Frontal cortex (tissue), 4 donors: ENCODE results near the gene TGFBR3L. TPM values are rescaled to one million over a fixed set of nuclear protein-coding genes. Genes with fewer than 3 reads are reported as not detected.

ENCODE experiments used
- DNase-seq, 2 donors: peaks; one replicate each; pipeline ENCODE4 v3.0.0; 2012; ENCODE audit warnings: low spot score in 2 of 2
- FAIRE-seq: peaks from 2 replicates; lab custom pipeline; 2012; peaks lifted over from hg19 to GRCh38; lab: Jason Lieb, UNC
- total RNA-seq: library from RNA; depleted of rRNA; stranded (reverse); fragments of >200 nt; gene quantifications from one replicate; pipeline ENCODE4 v1.2.3, GENCODE V29; 2014
- donor health status: control.
- donor health status: control.
- donor health status: control.

Gene TGFBR3L
- total RNA-seq, 1 donor from 2014 or later: not detected

DNA sequence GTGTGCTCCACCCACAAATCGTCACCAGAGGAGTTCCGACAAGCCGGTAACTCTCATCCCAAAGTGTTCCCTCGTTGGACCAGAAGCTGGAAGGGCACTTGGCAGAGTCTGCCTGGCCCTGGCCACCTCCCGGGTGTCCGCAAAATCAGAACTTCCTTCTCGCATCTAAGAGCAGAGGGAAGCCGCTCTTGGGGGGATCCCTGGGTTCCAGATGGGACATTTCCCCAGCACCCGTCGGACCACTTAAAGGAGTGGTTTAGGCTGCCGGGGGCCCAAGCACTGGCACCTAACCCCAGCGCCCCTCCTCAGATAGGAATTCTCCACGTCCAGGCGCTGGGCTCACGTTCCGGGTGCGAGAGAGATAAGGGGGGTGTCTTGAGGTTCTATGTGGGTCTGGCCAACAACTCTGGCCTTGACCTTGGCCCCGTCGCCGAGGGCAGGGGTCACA is 11.8 kb upstream of the TGFBR3L start:
- DNase-seq: no peak
- no peak for FAIRE-seq

DNA sequence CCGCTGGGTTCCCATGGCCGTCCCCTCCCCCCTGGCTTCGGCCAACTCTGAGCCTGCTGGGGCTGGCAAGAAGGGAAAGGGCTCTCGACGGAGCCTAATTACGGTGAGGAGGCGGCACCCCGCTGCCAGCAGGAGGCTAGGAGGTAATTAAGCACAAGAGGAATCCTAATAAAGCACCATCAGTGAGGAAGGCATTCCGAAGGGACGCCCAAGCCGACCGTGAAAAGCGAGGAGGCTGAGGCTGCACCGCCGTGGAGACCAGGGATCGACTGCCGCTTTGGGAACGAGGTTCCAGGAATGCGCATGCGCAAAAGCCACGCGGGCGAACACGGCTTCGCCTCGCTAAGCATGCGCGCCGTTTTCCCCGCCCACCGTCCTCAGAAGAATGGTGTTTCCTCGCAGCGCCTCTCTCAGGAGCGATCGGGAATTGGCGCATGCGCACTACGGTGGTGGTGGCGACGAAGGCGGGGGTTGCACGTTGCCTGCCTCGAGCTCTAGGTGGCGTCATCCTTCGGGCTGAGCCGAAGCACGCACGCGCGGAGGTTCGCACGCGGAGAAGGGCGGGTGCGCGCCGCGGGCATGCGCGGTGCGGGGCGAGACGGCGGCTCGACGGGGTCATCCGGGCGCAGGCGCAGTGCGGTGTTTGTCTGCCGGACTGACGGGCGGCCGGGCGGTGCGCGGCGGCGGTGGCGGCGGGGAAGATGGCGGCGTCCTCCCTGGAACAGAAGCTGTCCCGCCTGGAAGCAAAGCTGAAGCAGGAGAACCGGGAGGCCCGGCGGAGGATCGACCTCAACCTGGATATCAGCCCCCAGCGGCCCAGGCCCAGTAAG is 11.2 kb upstream of the TGFBR3L start, which contains the start of gene MAP2K7:
TSS of gene MAP2K7 (plus strand) at position 634 of the 830 bp plus-strand sequence. CDS start at position 702, 68 bp downstream.
- DNase-seq: peak; percentile 100
- peak; percentile 81 for FAIRE-seq

DNA sequence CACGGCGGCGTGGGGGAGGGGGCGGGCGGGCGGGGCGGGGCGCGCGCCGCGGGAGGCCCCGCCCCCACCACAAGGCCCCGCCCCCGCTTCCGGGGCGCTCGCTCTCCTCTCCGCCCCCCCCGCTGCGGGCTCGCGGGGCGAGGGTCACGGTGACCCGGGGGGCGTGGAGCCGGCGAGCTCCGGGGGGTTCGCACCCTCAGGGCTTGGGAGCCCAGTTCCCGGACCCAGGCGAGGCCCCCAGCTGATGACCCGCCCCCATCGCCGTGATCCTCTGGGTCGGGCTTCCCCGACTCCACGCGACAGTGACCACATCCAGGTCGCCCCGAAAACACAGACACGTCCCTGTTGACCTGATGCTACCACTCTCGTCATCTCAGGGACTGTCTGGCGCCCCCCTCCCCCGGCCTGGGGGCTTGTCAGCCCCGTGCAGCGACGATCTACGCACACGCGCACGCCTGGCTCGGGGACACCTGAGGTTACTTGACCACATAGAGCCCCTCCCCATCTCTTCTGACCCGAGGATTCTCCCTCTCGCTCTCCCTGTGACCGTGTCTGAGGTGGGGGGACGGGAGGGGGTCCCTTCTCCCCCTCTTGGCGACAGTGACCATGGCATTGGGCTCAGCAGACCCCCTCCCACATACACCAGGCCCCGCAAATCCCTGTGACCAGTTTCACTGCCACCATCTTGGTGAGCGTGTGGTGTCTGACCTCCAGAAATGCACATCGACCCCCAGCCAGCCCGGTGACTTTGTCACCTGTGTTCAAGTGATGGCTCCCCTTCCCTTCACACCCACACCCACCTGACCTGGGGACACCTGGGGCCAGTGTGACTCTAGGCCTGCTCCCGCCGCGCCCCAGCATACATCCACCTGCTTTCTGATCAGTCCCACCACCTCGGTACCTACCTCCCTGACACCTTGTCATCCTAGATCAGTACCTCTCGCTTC is 10.3 kb upstream of the TGFBR3L start:
- DNase-seq: peak; percentile 87 to 91
- no peak for FAIRE-seq

DNA sequence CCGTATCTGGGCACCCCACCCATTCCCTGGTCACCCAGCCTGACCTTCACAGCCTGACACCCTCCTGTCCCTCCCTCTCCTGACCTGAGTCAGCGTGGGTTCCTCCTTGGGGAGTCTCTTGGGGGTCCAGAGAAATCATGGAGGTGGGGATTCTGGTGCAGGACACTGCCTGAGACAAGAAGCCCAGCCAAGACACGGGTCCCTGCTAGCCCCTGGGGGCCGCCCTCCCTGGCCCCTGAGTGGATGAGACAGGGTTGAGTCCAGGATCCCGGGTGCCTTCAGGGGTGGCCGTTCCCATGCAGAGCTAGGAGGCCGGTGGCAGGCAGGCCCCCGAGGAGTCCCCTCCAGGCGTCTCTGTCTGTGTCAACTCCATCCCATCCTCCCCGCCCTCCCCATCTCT is 9.4 kb upstream of the TGFBR3L start:
- FAIRE-seq: no peak
- no peak for DNase-seq

- DNase-seq (no peak), FAIRE-seq (no peak)
These were observed 8.8 kb upstream of the TGFBR3L start for GRCh38 chr19:7905859-7906258.

- FAIRE-seq (no peak), DNase-seq (no peak)
These were observed 7.5 kb upstream of the TGFBR3L start for GRCh38 chr19:7907122-7907521.

GRCh38 chr19:7907544-7907943 is 7.1 kb upstream of the TGFBR3L start:
- no peak for DNase-seq
- no peak for FAIRE-seq

DNA sequence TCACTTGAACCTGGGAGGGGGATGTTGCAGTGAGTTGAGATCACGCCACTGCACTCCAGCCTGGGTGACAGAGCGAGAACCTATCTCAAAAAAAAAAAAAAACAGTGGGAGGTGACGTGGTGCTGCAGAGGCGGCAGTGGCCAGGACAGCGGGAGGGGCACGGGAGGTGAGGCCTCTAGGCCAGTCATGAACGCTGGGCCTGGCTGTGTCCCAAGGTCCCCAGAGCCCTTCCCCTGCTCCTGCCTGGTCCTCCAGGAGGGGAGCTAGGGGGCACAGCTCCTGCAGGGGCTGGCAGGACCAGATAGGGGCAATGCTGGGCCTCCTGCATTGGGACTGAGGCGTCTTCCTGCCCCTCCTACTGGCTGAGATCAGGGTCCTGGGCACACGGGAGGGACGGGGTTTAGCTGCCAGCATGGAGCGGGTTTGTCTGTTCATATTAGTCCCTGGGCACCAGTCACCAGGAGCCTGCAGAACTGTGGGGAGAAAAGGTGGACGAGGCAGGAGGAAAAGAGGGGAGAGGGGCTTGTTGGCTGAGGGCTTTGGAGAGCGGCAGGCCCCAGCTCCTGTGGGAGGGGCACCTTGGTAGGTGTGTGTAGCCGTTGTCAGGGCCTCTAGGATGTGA is 6.4 kb upstream of the TGFBR3L start:
- DNase-seq: no peak
- FAIRE-seq: no peak

DNA sequence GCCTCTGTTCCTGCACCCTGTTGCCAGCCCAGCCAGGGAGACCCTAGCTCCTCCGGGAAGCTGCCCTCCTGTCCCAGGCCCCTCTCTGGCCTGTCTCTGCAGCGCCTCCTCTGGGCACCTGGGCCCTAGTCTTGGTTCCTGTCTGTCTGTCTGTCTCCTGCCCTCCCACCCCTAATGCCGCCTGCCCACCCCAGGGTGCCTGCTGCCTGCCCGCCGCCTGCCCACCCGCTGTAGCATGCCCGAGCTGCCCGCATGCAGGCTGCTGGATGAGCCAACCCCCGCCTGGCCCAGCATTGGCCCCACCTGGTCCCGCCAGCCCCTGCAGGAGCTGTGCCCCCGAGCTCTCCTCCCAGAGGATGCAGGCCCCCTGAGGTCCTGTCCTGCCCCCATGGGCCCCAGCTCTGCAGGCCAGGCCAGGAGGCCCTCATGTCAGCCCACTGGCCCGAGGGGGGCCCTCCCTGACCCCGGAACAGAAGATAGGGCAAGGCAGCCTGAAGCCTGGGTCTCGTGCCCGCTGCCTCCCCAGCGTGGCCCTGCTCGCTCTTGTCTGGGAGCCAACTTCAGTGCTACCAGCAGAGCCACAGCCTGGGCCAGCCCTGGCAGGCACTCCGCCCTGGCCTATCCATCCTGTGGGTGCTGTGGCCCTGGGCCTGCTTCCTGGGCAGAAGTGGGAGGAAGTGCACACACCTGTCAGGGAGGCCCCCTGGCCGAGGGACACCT is 5.7 kb upstream of the TGFBR3L start:
- DNase-seq: no peak
- no peak for FAIRE-seq

DNA sequence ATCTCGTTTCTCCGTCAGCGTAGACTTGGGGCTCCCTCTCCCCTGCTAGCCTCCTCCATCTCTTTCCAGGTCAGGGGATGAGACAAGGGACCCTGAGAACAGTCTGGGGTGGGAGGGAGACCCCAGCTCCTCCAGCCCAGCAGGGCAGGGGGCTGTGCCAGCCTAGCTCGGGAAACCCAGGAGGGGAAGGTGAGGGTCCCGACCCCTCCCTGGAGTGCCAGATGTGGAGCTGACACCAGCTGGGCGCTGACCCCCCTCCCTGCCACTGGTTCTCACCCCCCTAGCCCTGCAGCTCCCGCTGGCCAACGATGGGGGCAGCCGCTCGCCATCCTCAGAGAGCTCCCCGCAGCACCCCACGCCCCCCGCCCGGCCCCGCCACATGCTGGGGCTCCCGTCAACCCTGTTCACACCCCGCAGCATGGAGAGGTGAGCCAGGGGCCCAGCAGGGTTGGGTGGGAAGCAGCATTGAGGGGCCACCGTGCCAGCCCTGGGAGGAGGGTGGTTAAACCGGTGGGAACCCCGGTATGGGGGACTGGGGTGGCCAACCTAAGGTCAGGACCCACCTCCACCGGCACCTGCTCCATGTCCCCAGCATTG is 5.1 kb upstream of the TGFBR3L start:
- FAIRE-seq (no peak), DNase-seq (no peak)

DNA sequence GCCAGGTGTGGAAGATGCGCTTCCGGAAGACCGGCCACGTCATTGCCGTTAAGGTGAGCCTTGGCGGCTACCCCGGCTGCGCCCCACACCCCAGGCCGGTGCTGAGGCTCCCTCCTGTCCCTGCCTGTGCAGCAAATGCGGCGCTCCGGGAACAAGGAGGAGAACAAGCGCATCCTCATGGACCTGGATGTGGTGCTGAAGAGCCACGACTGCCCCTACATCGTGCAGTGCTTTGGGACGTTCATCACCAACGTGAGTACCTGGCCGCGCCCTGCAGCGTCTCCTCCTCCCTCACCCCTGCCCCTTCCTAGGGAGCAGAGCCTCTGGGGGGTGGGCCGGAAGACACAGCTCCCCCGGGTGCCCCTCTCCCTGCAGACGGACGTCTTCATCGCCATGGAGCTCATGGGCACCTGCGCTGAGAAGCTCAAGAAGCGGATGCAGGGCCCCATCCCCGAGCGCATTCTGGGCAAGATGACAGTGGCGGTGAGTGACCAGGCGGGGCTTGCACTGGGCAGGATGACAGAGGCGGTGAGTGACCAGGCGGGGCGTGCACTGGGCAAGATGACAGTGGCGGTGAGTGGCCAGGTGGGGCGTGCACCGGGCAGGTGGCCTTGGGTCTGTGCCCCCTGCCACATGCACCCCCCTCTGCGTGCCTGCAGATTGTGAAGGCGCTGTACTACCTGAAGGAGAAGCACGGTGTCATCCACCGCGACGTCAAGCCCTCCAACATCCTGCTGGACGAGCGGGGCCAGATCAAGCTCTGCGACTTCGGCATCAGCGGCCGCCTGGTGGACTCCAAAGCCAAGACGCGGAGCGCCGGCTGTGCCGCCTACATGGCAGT is 4.1 kb upstream of the TGFBR3L start:
- FAIRE-seq (no peak), DNase-seq (no peak)

- no peak for DNase-seq
- FAIRE-seq: no peak
These were observed 3.0 kb upstream of the TGFBR3L start for GRCh38 chr19:7911508-7912143.

- FAIRE-seq: no peak
- no peak for DNase-seq
These were observed 2.4 kb upstream of the TGFBR3L start for GRCh38 chr19:7912144-7912696.

DNA sequence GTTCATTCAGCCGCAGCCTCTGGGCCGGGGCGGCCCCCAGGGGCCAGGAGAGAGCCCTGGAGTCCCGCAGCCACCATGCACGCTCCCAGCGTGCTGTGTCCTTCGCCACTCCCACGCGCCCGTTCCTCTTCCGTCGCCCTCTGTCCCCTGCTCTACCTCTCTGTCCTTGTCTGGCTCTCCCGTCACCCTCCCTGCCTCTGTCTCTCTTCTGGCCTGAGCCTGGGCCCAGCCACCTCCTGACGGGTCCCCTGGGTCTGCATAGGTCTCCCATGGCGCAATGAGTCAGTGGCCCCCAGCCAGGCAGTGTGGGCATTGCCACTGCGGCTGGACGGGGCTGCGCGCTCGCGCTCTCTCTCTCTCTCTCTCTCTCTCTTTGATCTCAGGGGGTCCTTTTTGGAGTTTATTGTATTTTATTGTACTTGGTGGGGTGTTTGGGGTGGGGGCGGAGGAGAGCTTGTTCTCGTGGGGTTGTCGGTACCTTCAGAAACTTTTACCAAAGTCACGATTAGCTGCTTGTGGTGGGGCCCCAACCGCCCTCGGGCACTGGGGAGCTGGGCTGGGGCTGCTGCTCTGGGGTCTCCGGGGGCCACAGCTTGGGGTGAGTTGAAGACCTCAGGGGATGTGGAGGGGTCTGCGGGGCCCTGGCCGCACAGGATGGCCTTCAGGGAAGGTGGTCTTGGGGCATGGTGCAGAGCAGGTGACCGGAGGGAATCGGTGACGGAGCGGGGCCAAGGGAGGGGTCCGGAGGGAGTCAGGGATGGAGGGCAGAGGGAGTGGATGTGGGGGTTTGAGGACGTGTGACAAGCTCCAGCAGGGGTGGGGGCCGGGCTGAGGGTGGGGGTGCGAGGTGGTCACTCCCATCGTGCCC is 1.7 kb upstream of the TGFBR3L start:
- DNase-seq (no peak), FAIRE-seq (no peak)

GRCh38 chr19:7913652-7914051 is 978 bp upstream of the TGFBR3L start:
- FAIRE-seq (no peak), DNase-seq (no peak)

DNA sequence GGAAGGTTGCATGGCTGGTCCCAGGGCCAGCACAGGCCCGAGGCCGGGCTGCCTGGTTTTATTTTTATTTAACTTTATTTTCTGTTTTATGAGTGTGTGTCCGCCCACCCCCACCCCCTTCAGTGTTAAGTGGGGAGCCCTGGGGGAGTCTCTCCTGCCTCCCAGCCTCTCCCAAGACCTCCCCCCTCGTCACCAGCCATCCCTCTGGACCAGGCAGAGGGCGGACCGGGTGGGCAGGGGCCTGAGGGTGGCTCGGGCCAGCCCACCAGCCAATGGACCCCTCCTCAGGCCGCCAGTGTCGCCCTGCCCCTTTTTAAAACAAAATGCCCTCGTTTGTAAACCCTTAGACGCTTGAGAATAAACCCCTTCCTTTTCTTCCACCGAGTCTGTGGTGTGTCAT is 531 bp upstream of the TGFBR3L start:
- DNase-seq: no peak
- FAIRE-seq: no peak
